KOPT-K1 (cell line): ENCODE results near the gene GNB1.

Source experiments
- H3K27ac ChIP-seq: fragments of 200-600 bp; sonication (generic); 2 replicates; pipeline ENCODE4 v1.5.1; 2016; ENCODE audit warnings: antibody characterized with exemption, mild to moderate bottlenecking, low read depth, low read length; ENCODE audit not compliant: poor library complexity, severe bottlenecking
- H3K36me3 ChIP-seq: fragments of 200-600 bp; sonication (generic); 2 replicates; pipeline ENCODE4 v1.5.1; 2017; ENCODE audit warnings: antibody characterized with exemption, mild to moderate bottlenecking, low read length, moderate library complexity; ENCODE audit not compliant: insufficient read depth
- H3K9me3 ChIP-seq: fragments of 200-600 bp; sonication (generic); 2 replicates; pipeline ENCODE4 v1.5.1; 2017; ENCODE audit warnings: antibody characterized with exemption, low read length, mild to moderate bottlenecking; ENCODE audit not compliant: insufficient read depth, poor library complexity, severe bottlenecking

Gene GNB1

DNA sequence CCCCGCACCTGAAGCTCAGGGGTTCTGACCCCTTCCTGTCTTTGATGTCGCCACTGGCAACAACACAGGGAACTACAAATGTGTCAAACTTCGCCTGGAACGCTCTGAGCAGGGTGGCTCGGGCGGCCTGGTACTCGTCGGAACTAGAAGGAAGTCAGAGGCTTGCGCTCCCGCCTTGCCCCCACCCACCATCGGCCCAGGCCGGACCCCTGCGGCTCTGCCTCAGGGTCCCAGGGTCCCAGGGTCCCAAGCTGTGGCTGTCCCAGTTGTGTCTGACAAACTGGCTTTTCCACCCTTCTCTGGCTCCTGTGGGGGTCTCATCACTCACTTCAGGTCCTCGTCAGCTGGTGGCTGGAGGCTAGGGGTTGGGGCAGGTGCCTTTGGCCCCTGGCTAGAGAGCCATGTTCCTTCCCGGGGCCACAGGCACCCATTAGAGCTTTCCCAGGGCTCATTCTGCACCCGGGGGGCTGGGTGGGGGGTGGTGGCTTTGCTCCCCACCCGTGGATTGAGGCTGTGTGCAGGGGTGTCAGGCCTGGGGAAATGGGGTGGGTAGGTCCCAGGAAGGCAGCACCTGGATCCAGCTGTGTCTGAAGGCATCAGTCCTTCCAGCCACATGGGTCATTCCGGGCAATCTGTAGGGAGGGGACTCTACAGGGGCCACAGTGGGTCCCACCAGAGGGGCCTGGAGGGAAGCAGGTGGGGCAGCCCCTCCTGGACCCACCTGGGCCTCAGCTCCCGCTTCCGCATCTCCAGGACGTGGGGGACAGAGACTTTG is 36.2 kb upstream of the GNB1 start:
- Histone ChIP-seq H3K9me3 (no peaks in the 10 kb centered on the region), H3K36me3 (no peaks in the 10 kb centered on the region), H3K27ac (no peak overlapping the region)

DNA sequence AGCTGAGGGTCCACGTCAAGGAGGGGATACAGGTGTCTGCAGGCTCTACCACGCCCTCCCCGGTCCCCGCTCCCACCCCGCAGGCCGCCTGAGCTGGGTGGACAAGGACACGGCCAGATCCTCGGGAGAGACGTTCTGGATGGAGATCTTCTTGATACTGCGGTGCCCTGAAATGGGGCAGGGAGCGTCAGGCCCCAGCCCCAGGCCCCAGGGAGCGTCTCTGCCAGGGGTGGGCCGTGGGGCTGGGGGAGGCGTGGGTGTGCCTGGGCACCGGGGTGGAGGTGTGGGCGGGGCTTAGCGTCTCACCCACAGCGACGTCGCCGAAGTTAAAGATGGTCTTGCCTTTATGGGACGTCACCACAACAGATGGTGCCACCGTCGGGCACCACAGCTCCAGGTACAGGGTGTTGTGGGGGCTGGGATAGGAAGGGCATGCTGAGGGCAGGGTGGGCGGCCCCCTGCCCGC is 35.5 kb upstream of the GNB1 start:
- Histone ChIP-seq H3K36me3 (no peaks in the 10 kb centered on the region), H3K9me3 (no peaks in the 10 kb centered on the region), H3K27ac (no peak overlapping the region)

DNA sequence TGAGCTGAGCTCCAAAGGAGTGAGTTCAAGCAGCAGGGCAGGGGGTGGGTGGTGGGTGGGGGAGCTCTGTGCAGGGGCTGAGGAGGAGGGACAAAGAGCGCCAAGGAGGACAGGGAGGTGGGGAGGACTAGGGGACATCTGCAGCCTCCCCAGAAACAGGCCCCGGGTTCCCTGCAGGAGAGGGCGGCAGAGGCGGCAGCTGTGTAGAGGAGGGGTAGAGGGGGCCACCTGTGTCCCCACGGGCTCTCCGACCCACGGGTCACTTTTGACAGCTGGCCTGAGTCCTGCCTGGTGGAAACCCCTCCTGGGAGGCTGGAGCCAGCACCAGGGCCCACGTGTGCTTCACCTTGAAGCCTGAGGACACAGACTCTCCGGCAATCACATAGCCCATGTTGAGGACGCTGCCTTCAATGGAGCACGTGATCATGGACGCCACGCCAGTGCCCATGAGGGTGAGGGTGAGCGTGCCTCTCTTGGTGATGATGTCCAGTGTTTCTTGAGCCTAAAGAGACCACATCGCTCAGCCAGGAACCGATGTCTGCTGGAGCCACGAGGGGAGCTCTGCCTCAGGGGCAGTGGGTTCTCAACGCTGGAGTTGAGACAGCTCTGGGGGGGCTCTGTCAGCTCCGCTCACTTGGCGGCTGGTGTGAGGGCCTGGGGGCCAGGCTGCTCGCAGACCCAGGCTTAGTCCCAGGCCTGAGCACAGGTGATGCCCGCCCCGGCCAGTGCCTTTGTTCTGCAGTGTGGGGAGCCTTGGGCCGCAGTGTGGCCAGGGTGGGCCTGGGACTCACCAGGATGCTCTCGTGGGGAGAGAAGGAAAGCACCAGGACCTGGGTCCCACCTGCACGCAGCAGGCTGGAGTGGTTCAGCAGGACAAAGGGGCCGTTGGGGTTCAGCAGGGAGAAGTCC is 34.8 kb upstream of the GNB1 start:
- Histone ChIP-seq H3K36me3 (no peaks in the 10 kb centered on the region), H3K27ac (no peak overlapping the region), H3K9me3 (no peaks in the 10 kb centered on the region)

DNA sequence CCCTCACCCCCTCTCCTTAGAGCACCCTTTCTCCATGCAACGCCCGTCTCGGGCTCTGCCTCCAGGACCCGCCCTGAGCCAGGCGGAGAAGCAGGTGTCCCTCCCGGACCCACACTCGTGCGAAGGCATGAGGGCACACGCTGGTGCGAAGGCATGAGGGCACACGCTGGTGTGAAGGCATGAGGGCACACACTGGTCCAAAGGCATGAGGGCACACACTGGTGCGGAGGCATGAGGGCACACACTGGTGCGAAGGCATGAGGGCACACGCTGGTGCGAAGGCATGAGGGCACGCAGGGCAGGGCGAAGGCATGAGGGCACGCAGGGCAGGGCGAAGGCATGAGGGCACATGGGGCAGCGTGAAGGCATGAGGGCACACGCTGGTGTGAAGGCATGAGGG is 34.0 kb upstream of the GNB1 start:
- Histone ChIP-seq H3K36me3 (no peaks in the 10 kb centered on the region), H3K27ac (no peak overlapping the region), H3K9me3 (no peaks in the 10 kb centered on the region)

DNA sequence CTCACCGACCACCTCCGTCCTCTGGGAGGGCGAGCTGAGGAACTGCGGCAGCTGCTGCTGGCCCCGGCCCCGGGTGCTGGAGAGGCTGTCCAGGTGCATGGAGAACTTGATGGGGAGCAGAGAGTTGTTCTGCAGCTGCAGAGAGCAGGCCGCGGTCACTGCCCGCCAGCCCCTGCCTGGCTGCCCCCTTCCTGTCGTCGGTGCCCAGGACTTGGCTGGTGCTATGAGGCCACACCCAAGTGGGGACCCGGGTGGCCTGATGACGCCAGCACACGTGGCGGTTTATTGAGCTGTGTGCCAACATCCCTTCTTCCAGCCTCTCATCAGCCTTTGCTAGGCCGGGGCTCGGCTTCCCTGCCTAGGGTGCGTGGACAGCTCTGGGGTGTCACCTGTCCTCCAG is 33.5 kb upstream of the GNB1 start:
- H3K27ac ChIP-seq = no peak overlapping the region
- no peaks in the 10 kb centered on the region for H3K9me3 ChIP-seq
- H3K36me3 ChIP-seq = no peaks in the 10 kb centered on the region

DNA sequence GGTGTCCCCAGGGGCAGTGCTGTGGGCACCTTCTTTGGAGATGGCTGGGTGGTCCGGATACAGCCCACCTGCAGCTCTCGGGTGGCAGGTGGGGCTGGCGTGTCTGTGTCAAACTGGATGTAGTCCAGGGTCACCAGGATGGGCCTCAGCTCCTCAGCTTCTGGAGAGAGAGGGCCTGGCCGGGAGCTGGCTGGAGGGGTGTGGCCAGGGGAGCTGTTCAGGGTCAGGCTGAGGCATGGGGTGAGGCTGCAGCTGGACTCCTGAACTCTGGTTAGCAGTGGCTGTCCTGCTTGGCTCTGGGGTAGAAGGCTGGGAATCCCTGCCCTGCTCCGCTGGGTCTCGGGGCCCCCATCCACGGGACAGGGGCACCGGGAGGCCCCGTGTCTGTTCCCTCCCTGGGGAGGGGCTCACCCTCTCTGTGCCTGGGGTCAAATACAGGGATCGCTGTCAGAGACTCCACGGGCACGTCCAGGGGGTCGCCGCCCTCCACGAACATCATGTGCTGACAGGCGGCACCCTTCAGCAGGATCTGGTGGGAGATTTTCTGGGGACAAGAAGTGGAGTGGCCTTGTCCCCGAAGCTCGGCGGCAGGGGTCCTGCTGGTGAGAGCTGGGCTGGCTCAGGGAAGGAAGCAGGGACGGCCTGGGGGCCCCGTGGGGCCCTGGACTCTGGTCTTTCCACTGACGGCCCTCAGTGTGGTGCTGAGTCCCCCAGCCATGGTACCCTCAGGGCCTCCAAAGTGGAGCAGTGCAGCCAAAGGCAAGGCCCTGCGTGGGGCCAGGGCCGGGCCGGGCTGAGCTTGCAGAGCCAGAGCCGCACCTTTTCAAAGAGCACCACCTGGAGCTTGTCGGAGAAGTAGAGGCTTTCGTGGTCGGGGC is 32.3 kb upstream of the GNB1 start:
- H3K27ac ChIP-seq = no peak overlapping the region
- no peaks in the 10 kb centered on the region for H3K9me3 ChIP-seq
- no peaks in the 10 kb centered on the region for H3K36me3 ChIP-seq

DNA sequence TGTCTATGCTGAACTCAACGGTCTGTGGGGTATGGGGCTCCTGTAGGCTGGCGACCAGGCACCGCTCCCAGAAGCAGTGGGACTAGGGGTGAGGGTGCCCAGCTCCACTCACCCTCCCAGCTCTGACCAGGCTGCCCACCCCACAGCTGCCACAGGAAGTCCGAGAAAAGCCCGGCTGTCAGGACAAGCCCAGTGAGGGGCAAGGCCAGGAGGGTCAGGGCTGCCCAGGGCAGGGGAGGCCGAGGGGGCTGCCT is 31.7 kb upstream of the GNB1 start:
- no peaks in the 10 kb centered on the region for H3K36me3 ChIP-seq
- no peaks in the 10 kb centered on the region for H3K9me3 ChIP-seq
- H3K27ac ChIP-seq = no peak overlapping the region

DNA sequence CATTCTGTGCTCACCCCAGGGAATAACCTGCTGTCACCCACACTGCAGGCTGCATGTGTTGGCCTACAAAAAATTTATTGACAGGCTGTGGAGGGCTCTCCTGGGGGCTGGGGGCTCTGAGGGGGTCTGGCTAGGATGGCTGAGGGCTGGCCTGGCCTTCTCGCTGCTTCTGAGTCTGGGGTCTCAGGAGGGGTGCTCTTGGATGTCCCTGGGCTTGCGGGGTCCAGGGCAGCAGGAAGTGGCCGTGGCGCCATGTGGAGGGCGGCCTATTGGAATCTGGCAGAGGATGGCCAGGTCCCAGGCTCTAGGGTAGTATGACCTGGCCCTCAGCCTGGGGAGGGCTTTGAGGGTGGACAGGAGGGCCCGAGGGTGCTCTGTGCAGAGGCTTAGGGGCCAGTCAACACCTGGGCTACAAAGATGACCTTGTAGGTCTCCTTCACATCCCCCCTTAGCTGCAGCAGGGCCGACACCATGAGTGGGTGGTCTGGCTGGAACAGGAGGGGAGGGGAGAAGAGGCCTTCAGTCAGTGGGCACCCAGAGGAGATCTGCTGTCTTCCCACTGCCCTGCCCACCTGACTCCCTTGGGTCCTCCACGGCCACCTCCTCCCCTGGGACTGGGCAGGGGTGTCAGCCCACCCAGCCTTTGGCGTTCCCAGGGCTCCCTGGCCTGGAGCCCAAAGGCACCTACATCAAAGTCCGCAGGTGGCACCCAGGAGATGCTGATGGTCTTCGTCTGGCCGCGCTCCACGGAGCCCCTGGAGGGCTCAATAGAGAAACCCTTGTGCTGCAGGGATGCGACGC is 31.2 kb upstream of the GNB1 start:
- no peaks in the 10 kb centered on the region for H3K9me3 ChIP-seq

DNA sequence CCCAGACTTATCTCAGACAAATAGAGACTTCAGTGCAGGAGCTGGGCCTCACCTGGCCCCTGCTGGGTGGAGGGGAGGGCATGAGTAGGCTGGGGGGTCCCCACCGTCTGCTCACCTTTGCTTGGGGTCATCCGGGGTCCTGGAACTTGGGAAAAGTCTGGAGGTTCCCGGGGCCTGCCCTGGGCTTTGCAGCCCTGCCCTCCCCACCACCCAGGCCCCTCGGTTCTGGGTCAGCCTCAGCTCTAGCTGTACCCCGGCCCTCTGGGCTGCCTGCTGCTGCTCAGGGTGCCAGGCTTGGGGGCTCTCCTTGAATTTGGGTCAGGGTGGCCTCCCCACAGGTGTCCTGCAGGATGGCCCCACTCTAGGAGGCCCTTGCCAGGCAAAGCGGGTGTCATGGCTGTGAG is 30.6 kb upstream of the GNB1 start:
- Histone ChIP-seq H3K9me3 (no peaks in the 10 kb centered on the region), H3K27ac (no peak overlapping the region), H3K36me3 (no peaks in the 10 kb centered on the region)

More for the DNA sequence above, 31.2 kb upstream of the GNB1 start:
- no peak overlapping the region for H3K27ac ChIP-seq
- H3K36me3 ChIP-seq = no peaks in the 10 kb centered on the region

DNA sequence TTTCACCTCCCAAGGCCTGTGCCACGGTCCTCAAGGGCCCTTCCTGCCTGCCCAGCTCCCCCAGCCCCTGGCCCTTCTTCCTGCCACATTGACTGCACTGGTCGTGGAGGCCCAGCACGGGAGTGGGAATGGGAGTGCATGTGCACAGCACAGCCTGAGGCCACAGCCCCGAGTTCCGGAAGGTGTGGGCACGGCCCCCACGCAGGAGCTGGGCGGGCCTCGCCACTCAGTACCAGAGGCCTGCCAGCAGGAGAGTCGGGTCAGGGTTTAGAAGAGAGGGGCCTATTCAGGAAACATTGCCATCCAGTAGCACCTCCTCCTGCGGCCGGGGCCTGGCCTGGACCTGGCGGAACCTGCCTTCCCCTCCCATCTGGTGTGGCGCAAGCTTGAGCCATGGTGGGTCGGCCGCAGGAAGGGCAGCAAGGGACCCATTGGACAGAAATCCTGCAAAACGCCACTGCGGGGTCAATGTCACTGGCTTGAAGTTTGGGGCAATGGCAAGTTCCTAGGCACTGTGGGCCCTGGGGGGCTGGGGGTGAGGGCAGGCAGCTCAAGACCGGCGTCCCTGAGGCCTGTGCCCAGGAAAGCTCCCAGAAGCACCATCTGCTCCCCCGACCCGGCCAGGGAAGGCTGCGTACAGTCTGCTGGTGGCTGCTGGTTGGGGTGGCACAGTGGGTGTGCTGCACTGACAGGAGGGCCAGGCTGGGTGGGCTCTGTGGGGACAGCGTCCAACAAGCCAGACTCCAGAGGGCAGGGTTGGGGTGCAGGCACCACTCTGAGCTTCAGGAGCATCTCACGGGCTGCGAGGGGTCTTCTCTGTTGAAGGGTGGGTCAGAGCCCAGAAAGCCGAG is 29.9 kb upstream of the GNB1 start:
- Histone ChIP-seq H3K9me3 (no peaks in the 10 kb centered on the region), H3K27ac (no peak overlapping the region), H3K36me3 (no peaks in the 10 kb centered on the region)

DNA sequence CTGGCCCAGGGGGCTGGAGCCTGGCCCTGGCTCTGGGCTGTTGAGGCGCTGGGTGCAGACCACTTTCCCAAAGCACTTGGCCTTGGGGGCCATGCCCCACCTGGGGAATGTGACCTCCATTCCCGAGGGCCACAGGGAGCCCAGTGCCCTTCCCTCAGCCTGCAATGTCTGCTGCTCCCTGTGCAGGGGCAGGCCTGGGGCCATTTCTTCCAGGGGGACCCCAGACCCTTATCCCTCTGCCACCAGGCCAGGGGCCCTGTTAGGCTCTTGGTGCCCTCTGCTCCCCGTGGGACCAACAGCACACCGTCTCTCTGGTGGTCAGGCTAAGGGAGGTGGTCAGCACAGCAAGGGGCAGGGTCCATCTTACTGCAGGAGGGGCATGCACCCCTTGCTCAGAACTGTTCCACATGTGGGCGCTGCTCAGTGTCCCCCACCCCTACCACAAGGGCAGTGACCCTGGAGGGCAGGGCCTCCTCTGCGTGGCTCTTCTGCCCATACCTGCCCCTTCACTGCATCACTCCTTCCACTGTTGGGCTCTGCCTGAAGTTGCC is 29.2 kb upstream of the GNB1 start:
- H3K36me3 ChIP-seq = no peaks in the 10 kb centered on the region
- no peaks in the 10 kb centered on the region for H3K9me3 ChIP-seq
- no peak overlapping the region for H3K27ac ChIP-seq

DNA sequence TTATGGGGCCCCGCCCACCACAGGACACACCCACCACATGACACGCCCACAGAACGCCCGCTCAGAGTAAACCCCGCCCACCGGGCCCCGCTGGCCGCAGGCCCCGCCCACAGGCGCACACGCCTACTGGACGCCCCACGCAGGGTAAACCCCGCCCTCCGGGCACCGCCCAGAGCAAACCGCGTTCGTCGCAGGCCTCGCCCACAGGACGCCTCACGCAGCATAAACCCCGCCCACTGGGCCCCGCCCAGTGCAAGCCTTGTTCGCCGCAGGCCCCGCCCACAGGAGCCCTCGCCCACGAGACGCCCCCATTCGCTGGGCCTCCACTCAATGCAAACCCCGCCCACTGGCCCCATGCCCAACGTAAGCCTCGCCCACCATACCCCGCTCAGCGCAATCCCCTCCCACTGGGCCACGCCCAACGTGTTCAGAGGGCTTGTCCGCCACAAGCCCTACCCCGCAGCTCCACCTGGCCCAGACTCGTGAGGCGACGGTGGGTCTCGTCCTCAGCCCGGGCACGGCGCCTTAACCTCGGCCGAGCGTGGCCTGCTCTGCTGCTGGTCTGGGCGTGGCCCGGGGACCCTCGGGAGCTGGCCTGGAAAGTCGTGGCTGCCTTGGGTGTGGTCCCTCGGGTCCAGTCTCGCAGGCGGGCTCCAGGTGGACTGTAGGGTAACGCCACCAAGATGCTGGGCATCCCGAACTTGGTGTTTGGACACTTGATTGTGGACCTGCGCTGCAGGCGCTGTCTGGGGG is 28.6 kb upstream of the GNB1 start:
- Histone ChIP-seq H3K9me3 (no peaks in the 10 kb centered on the region), H3K27ac (no peak overlapping the region), H3K36me3 (no peaks in the 10 kb centered on the region)

DNA sequence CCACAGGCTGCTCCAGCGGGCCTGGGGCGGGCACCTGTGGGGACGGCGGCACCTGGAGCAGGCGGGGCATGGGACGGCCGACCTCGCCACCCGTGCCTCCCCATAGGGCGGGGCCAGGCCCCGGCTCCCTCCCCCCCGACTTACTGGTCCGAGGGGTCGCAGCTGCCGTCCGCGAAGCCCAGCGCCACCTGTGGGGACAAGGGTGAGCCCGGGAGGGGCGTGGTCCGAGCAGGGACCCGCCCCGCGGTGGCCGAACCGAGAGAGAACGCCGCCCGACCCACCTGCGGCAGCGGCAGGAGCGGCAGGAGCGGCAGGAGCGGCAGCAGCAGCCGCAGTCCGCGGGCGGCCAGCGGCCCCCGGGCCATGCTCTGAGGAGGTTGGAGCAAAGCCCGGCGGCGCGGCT is 28.0 kb upstream of the GNB1 start, which contains the start of gene TMEM52:
TSS of gene TMEM52 (minus strand) at position 379 of the 403 bp plus-strand sequence. CDS start at position 365, 14 bp downstream.
- Histone ChIP-seq H3K27ac (no peak within 1 kb of the TSS), H3K36me3 (no peaks in the 10 kb centered on the region), H3K9me3 (no peaks in the 10 kb centered on the region)
